Stomach (tissue), 9 donors: ENCODE results near the gene RAET1G. TPM values are rescaled to one million over a fixed set of nuclear protein-coding genes. Genes with fewer than 3 reads are reported as not detected.

Experiments used
- DNase-seq, 2 donors: peaks; one replicate each; pipeline versions ENCODE4 v3.0.0 to v3.0.0-alpha.2; 2013 to 2019
- H3K27ac ChIP-seq, 5 donors: fragments of 200-600 bp in 4 of 5; sonication (generic) in 4 of 5; one replicate each; pipeline ENCODE4 v1.5.1; 2013 to 2019; ENCODE audit warnings: mild to moderate bottlenecking in 1 of 5, moderate library complexity in 1 of 5
- H3K27me3 ChIP-seq, 3 donors: fragments of 200-600 bp; sonication (generic); one replicate each; pipeline ENCODE4 v1.5.1; 2017 to 2019; ENCODE audit warnings: mixed run types in 1 of 3
- H3K36me3 ChIP-seq, 4 donors: fragments of 200-600 bp; sonication (generic); 1 replicate in 3 of 4; 2 replicates in 1 of 4; pipeline ENCODE4 v1.5.1; 2016 to 2019
- H3K4me1 ChIP-seq, 4 donors: fragments of 200-600 bp; sonication (generic); one replicate each; pipeline ENCODE4 v1.5.1; 2016 to 2019
- H3K4me3 ChIP-seq, 4 donors: fragments of 200-600 bp; sonication (generic) in 3 of 4; one replicate each; pipeline ENCODE4 v1.5.1; 2016 to 2019; ENCODE audit warnings: mild to moderate bottlenecking in 1 of 4
- H3K9me3 ChIP-seq, 4 donors: fragments of 200-600 bp; sonication (generic); one replicate each; pipeline ENCODE4 v1.5.1; 2016 to 2019
- CTCF ChIP-seq, 7 experiments: fragments of 450-650 bp in 4 of 7; fragments of 200-600 bp in 3 of 7; sonication (generic) in 3 of 7; IDR thresholded peaks; one replicate each; pipeline ENCODE4 v1.5.1; 2016 to 2019; ENCODE audit warnings: antibody characterized with exemption in 7 of 7, control low read depth in 2 of 7, mild to moderate bottlenecking in 1 of 7
- EP300 ChIP-seq: sonication (generic); formaldehyde crosslinking; IDR thresholded peaks from one replicate; pipeline ENCODE4 v1.6.1; 2017; ENCODE audit warnings: antibody characterized with exemption
- POLR2A ChIP-seq, 4 donors: fragments of 450-650 bp; IDR thresholded peaks; one replicate each; pipeline ENCODE4 v1.6.1; 2016; ENCODE audit warnings: antibody characterized with exemption in 4 of 4, control low read depth in 2 of 4, mild to moderate bottlenecking in 1 of 4, moderate library complexity in 1 of 4
- POLR2AphosphoS5 ChIP-seq, 3 donors: sonication (generic); formaldehyde crosslinking; IDR thresholded peaks; one replicate each; pipeline ENCODE4 v1.6.1; 2016; ENCODE audit warnings: antibody characterized with exemption in 3 of 3
- WGBS, 5 donors: extraction: QIAGEN DNeasy Blood & Tissue Kit in 3 of 5; methylation state at CpG; one replicate each; pipeline versions ENCODE4 v1.1.5 to v1.1.7; 2013 to 2018; 5-methylcytosine and 5-hydroxymethylcytosine counted together
- intact Hi-C: fragments of 100-400 bp; cut with DNase I; formaldehyde crosslinking; loops from one replicate; pipeline ENCODE4 v1.15.1; 2023; ENCODE audit warnings: low total_unique reads
- polyA plus RNA-seq, 3 donors: library from polyadenylated mRNA; stranded (reverse); fragments of 200-250 nt; gene quantifications; one replicate each; pipeline ENCODE4 v1.2.3, GENCODE V29; 2013
- total RNA-seq, 5 donors: library from RNA; depleted of rRNA; stranded (reverse); fragments of >200 nt; gene quantifications; one replicate each; pipeline versions ENCODE4 v1.1.0 to v1.2.3, GENCODE V29; 2014 to 2016
- donor health status: healthy with polysubstance abuse.
- donor health status: Bipolar disorder and iron deficiency.
- donor health status: healthy.

The RAET1G gene
- total and polyA plus RNA-seq, 8 donors, result 0.89 to 3.1 TPM; not detected in 6

GRCh38 chr6:149884617-149885016 lies 38.3 kb downstream of the RAET1G start:
- intact Hi-C loops, result no loop called here
- H3K9me3 ChIP-seq, result no peaks in the 10 kb centered on the region
- H3K4me3 ChIP-seq, result no peak overlapping the region
- H3K36me3 ChIP-seq, result no peaks in the 10 kb centered on the region
- DNase-seq, result no peak
- TF ChIP-seq EP300 (no peak), POLR2A (IDR thresholded peaks at IDR 0.05) (no peak), CTCF (IDR thresholded peaks at IDR 0.05) (no peak), POLR2AphosphoS5 (IDR thresholded peaks at IDR 0.05) (no peak)
- H3K4me1 ChIP-seq, result peaks cover 0 to 10% (median 4%) of the 10 kb centered on the region in 4 donors
- no peak overlapping the region for H3K27ac ChIP-seq
- WGBS, 5 donors, result 68 to 76% (median 74%) methylated on average over 7 of the region's 7 CpGs
- H3K27me3 ChIP-seq, result no peaks in the 10 kb centered on the region

- Histone ChIP-seq H3K4me3 (peak overlapping the region in 2 of 4 donors; percentile 7 to 13), H3K9me3 (no peaks in the 10 kb centered on the region), H3K36me3 (no peaks in the 10 kb centered on the region), H3K27me3 (no peaks in the 10 kb centered on the region), H3K4me1 (peaks cover 0 to 10% (median 4%) of the 10 kb centered on the region in 4 donors), H3K27ac (no peak overlapping the region)
- WGBS, 5 donors, result 28 to 47% (median 39%) methylated on average over 11 of the region's 11 CpGs
- TF ChIP-seq POLR2A (IDR thresholded peaks at IDR 0.05), result no peak
- TF ChIP-seq POLR2AphosphoS5 (IDR thresholded peaks at IDR 0.05), result no peak
- peak; percentile 55 to 59 for DNase-seq
- intact Hi-C loops, result no loop called here
Measured at GRCh38 chr6:149884215-149884614, 38.7 kb downstream of the RAET1G start.

GRCh38 chr6:149881860-149882259 lies 41.1 kb downstream of the RAET1G start:
- Histone ChIP-seq H3K27me3 (no peaks in the 10 kb centered on the region), H3K4me1 (peaks cover 0 to 10% (median 4%) of the 10 kb centered on the region in 4 donors), H3K9me3 (no peaks in the 10 kb centered on the region), H3K4me3 (no peak overlapping the region), H3K36me3 (no peaks in the 10 kb centered on the region), H3K27ac (no peak overlapping the region)
- intact Hi-C loops, result no loop called here
- WGBS, 5 donors, result 81 to 95% (median 90%) methylated on average over 2 of the region's 2 CpGs
- TF ChIP-seq POLR2AphosphoS5 (IDR thresholded peaks at IDR 0.05) (no peak), EP300 (no peak), CTCF (IDR thresholded peaks at IDR 0.05) (no peak), POLR2A (IDR thresholded peaks at IDR 0.05) (no peak)
- no peak for DNase-seq

GRCh38 chr6:149881066-149881766 lies 41.7 kb downstream of the RAET1G start:
- intact Hi-C loops, result no loop called here
- H3K27ac ChIP-seq, result no peak overlapping the region
- H3K36me3 ChIP-seq, result no peaks in the 10 kb centered on the region
- no peak for DNase-seq
- H3K4me3 ChIP-seq, result no peak overlapping the region
- H3K27me3 ChIP-seq, result no peaks in the 10 kb centered on the region
- WGBS, 5 donors, result 83 to 88% (median 86%) methylated on average over 8 to 10 of the region's 10 CpGs
- peaks cover 0 to 10% (median 4%) of the 10 kb centered on the region in 4 donors for H3K4me1 ChIP-seq
- TF ChIP-seq CTCF (IDR thresholded peaks at IDR 0.05), result no peak
- TF ChIP-seq EP300, result no peak
- no peak for TF ChIP-seq POLR2A (IDR thresholded peaks at IDR 0.05)
- no peak for TF ChIP-seq POLR2AphosphoS5 (IDR thresholded peaks at IDR 0.05)
- no peaks in the 10 kb centered on the region for H3K9me3 ChIP-seq

- H3K27me3 ChIP-seq, result peaks cover 0 to 3% (median 0%) of the 10 kb centered on the region in 3 donors
- no peak for DNase-seq
- no peak overlapping the region for H3K4me3 ChIP-seq
- no peak overlapping the region for H3K27ac ChIP-seq
- no peaks in the 10 kb centered on the region for H3K4me1 ChIP-seq
- intact Hi-C loops, result no loop called here
- WGBS, 5 donors, result 70 to 95% (median 87%) methylated on average over 1 of the region's 1 CpG
- no peaks in the 10 kb centered on the region for H3K9me3 ChIP-seq
- H3K36me3 ChIP-seq, result no peaks in the 10 kb centered on the region
- TF ChIP-seq POLR2A (IDR thresholded peaks at IDR 0.05) (no peak), EP300 (no peak), CTCF (IDR thresholded peaks at IDR 0.05) (no peak), POLR2AphosphoS5 (IDR thresholded peaks at IDR 0.05) (no peak)
Measured at GRCh38 chr6:149877659-149878058, 45.3 kb downstream of the RAET1G start.
